ENCODE results near the gene RAB40C.

Gene RAB40C

GRCh38 chr16:608019-608418, 18.2 kb downstream of the RAB40C start:
- DNase-seq (no peak), ATAC-seq (ENCODE audit: insufficient read depth, low read depth) (no peak)
- H3K4me1 ChIP-seq (ENCODE audit: insufficient read depth, low read length) = no peaks in the 10 kb centered on the region
- peaks cover 34% of the 10 kb centered on the region for H3K79me2 ChIP-seq (ENCODE audit: insufficient read depth, low read length)
- H2AFZ ChIP-seq (ENCODE audit: low read depth, low read length) = no peak overlapping the region
- H3K4me2 ChIP-seq (ENCODE audit: insufficient read depth, low read length) = no peak overlapping the region
- H3K27ac ChIP-seq (ENCODE audit: low read length) = no peak overlapping the region
- peaks cover 15% of the 10 kb centered on the region; the same call in 1 of the 2 replicates for H4K20me1 ChIP-seq (ENCODE audit: insufficient read depth, low read length)
- H3K9me3 ChIP-seq (ENCODE audit: insufficient read depth, low read length, severe bottlenecking) = no peaks in the 10 kb centered on the region
- H3K36me3 ChIP-seq (ENCODE audit: insufficient read depth, low read length) = no peaks in the 10 kb centered on the region; the same call in 1 of the 2 replicates
- H3K9ac ChIP-seq (ENCODE audit: low read depth, low read length) = no peak overlapping the region
- TF ChIP-seq CTCF (IDR thresholded peaks at IDR 0.05; ENCODE audit: borderline replicate concordance, extremely low read depth, low read length, poor library complexity, severe bottlenecking) = no peak
- no peak for TF ChIP-seq EZH2 (IDR thresholded peaks at IDR 0.05; ENCODE audit: borderline replicate concordance, low read depth, low read length, severe bottlenecking)
- H3K4me3 ChIP-seq (ENCODE audit: low read depth in 1 of 2, low read length in 2 of 2) = no peak overlapping the region
- no peaks in the 10 kb centered on the region for H3K27me3 ChIP-seq (ENCODE audit: insufficient read depth, low read length, poor library complexity)

GRCh38 chr16:609316-609715, 19.4 kb downstream of the RAB40C start:
- Histone ChIP-seq H3K4me3 (ENCODE audit: low read depth in 1 of 2, low read length in 2 of 2) (no peak overlapping the region), H3K4me1 (ENCODE audit: insufficient read depth, low read length) (no peaks in the 10 kb centered on the region), H3K27me3 (ENCODE audit: insufficient read depth, low read length, poor library complexity) (no peaks in the 10 kb centered on the region), H3K4me2 (ENCODE audit: insufficient read depth, low read length) (no peak overlapping the region), H3K79me2 (ENCODE audit: insufficient read depth, low read length) (peaks cover 37% of the 10 kb centered on the region), H4K20me1 (ENCODE audit: insufficient read depth, low read length) (peaks cover 15% of the 10 kb centered on the region; the same call in 1 of the 2 replicates), H3K9ac (ENCODE audit: low read depth, low read length) (no peak overlapping the region), H2AFZ (ENCODE audit: low read depth, low read length) (no peak overlapping the region), H3K27ac (ENCODE audit: low read length) (no peak overlapping the region), H3K9me3 (ENCODE audit: insufficient read depth, low read length, severe bottlenecking) (no peaks in the 10 kb centered on the region), H3K36me3 (ENCODE audit: insufficient read depth, low read length) (no peaks in the 10 kb centered on the region; the same call in 1 of the 2 replicates)
- TF ChIP-seq EZH2 (IDR thresholded peaks at IDR 0.05; ENCODE audit: borderline replicate concordance, low read depth, low read length, severe bottlenecking) = no peak
- no peak for TF ChIP-seq CTCF (IDR thresholded peaks at IDR 0.05; ENCODE audit: borderline replicate concordance, extremely low read depth, low read length, poor library complexity, severe bottlenecking)
- ATAC-seq (ENCODE audit: insufficient read depth, low read depth) (no peak), DNase-seq (no peak)

- Histone ChIP-seq H3K27me3 (ENCODE audit: insufficient read depth, low read length, poor library complexity) (no peaks in the 10 kb centered on the region), H3K36me3 (ENCODE audit: insufficient read depth, low read length) (no peaks in the 10 kb centered on the region; the same call in 1 of the 2 replicates), H3K4me1 (ENCODE audit: insufficient read depth, low read length) (no peaks in the 10 kb centered on the region), H3K79me2 (ENCODE audit: insufficient read depth, low read length) (peaks cover 34% of the 10 kb centered on the region), H2AFZ (ENCODE audit: low read depth, low read length) (no peak overlapping the region), H3K4me2 (ENCODE audit: insufficient read depth, low read length) (no peak overlapping the region), H3K27ac (ENCODE audit: low read length) (no peak overlapping the region), H3K9me3 (ENCODE audit: insufficient read depth, low read length, severe bottlenecking) (no peaks in the 10 kb centered on the region), H3K4me3 (ENCODE audit: low read depth in 1 of 2, low read length in 2 of 2) (no peak overlapping the region), H3K9ac (ENCODE audit: low read depth, low read length) (no peak overlapping the region), H4K20me1 (ENCODE audit: insufficient read depth, low read length) (peaks cover 15% of the 10 kb centered on the region; the same call in 1 of the 2 replicates)
- TF ChIP-seq EZH2 (IDR thresholded peaks at IDR 0.05; ENCODE audit: borderline replicate concordance, low read depth, low read length, severe bottlenecking) (no peak), CTCF (IDR thresholded peaks at IDR 0.05; ENCODE audit: borderline replicate concordance, extremely low read depth, low read length, poor library complexity, severe bottlenecking) (no peak)
- no peak for ATAC-seq (ENCODE audit: insufficient read depth, low read depth)
- DNase-seq = no peak
These were observed 20.1 kb downstream of the RAB40C start for GRCh38 chr16:609984-610383.

Data from DND-41 (cell line).